ENCODE data around the gene ARHGAP26.

DNA sequence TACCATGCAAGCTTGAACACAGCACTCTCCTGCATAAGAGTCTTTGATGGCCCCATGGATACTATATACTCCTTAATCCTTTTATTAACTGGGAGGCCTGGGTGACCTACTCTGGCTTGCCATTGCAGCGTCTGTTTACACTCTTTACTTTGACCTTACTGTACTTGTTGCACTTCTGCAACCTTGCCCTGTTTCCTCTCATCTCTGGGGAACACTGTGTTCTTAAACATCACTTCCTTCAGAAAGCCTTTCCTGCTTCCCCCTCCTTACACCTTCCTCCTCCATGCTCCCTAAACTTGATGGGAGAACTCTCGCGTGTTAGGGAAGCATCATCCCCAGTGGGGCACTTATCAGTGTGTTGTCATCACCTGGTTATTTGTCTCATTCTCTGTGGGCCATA lies 411.0 kb downstream of the ARHGAP26 start:
- no peak for TF ChIP-seq CTCF (IDR thresholded peaks at IDR 0.05; ENCODE audit: low read length)
- no peak for TF ChIP-seq EZH2 (IDR thresholded peaks at IDR 0.05; ENCODE audit: borderline replicate concordance, low read length)
